Measurements from ENCODE around the gene MAZ.

Gene MAZ

GRCh38 chr16:29809031-29809747, 2.9 kb downstream of the MAZ start:
- TF ChIP-seq ZFP3 (CRISPR knock-in tag; IDR thresholded peaks at IDR 0.05) = no peak
- ATAC-seq = no peak

DNA sequence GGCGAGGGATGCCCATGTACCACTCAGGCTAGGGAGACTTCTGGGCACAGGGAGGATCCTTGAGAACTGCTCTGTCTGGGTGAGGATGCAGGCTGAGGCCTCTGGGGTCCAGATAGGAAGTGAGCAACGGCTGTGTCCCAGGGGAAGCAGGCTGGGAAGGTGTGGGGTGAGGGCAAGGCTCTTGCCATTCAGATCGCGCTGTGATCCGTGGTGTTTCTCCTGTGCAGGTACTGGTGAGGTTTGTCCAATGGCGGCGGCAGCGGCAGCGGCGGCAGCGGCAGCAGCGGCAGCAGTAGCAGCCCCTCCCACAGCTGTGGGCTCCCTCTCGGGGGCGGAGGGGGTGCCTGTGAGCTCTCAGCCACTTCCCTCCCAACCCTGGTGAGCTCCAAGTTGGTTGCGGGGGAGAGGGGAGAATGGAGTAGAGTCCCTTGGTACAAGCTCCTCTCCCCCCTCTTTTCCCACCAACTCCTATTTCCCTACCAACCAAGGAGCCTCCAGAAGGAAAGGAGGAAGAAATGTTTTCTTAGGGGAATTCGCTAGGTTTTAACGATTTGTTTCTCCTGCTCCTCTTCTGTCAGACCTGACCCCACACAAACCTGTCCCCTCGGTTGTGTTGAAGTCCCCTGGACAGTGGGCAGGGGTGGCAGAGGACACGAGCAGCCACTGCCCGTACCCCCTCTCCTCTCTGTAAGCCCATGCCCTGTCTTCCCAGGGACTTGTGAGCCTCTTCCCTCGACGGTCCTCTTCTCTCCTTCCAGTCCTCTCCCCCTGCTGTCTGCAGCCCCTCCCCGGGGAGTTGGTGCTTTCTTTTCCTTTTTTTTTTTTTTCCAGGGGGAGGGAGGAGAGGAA, 3.7 kb downstream of the MAZ start:
- TF ChIP-seq ZNF8 (CRISPR knock-in tag; IDR thresholded peaks at IDR 0.05) = no peak
- TF ChIP-seq ISL1 (CRISPR knock-in tag; IDR thresholded peaks at IDR 0.05) = no peak
- no peak for TF ChIP-seq ARNTL (CRISPR knock-in tag; IDR thresholded peaks at IDR 0.05; ENCODE audit: borderline replicate concordance, low read depth)
- TF ChIP-seq, protein P1, sequence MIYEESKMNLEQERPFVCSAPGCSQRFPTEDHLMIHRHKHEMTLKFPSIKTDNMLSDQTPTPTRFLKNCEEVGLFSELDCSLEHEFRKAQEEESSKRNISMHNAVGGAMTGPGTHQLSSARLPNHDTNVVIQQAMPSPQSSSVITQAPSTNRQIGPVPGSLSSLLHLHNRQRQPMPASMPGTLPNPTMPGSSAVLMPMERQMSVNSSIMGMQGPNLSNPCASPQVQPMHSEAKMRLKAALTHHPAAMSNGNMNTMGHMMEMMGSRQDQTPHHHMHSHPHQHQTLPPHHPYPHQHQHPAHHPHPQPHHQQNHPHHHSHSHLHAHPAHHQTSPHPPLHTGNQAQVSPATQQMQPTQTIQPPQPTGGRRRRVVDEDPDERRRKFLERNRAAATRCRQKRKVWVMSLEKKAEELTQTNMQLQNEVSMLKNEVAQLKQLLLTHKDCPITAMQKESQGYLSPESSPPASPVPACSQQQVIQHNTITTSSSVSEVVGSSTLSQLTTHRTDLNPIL (CRISPR knock-in tag; IDR thresholded peaks at IDR 0.05; ENCODE audit: low read depth) = no peak
- ATAC-seq = no peak

DNA sequence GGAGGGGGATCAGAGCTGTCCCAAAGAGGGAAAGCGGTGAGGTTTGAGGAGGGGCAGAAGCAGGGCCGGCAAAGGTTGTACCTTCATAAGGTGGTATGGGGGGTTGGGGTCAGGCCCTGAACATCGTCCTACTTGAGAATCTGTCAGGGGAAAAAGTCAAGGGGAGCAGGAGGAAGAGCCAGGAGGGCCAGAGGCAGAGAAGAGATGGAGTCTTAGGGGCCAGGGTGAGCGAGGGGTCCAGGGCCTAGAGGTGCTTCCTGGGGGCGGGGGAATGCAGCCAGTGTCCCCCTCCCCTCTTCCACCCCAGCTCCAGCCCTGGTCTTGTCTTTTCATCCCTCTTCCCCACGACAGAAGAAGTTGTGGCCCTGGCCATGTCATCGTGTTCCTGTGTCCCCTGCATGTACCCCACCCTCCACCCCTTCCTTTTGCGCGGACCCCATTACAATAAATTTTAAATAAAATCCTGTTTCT, 4.4 kb downstream of the MAZ start:
- ATAC-seq = no peak
- TF ChIP-seq, protein P2, sequence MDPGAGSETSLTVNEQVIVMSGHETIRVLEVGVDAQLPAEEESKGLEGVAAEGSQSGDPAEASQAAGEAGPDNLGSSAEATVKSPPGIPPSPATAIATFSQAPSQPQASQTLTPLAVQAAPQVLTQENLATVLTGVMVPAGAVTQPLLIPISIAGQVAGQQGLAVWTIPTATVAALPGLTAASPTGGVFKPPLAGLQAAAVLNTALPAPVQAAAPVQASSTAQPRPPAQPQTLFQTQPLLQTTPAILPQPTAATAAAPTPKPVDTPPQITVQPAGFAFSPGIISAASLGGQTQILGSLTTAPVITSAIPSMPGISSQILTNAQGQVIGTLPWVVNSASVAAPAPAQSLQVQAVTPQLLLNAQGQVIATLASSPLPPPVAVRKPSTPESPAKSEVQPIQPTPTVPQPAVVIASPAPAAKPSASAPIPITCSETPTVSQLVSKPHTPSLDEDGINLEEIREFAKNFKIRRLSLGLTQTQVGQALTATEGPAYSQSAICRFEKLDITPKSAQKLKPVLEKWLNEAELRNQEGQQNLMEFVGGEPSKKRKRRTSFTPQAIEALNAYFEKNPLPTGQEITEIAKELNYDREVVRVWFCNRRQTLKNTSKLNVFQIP (CRISPR knock-in tag; IDR thresholded peaks at IDR 0.05; ENCODE audit: borderline replicate concordance, low read depth) = no peak
- TF ChIP-seq GLIS3 (CRISPR knock-in tag; IDR thresholded peaks at IDR 0.05) (no peak), BACH2 (CRISPR knock-in tag; IDR thresholded peaks at IDR 0.05; ENCODE audit: borderline replicate concordance) (no peak), RARB (CRISPR knock-in tag; IDR thresholded peaks at IDR 0.05) (no peak)

- TF ChIP-seq ZNF8 (CRISPR knock-in tag; IDR thresholded peaks at IDR 0.05) (no peak), ZC3H10 (CRISPR knock-in tag; IDR thresholded peaks at IDR 0.05) (no peak), TCF4 (CRISPR knock-in tag; IDR thresholded peaks at IDR 0.05; ENCODE audit: borderline replicate concordance) (no peak), ZNF70 (CRISPR knock-in tag; IDR thresholded peaks at IDR 0.05) (no peak), PPARA (CRISPR knock-in tag; IDR thresholded peaks at IDR 0.05; ENCODE audit: borderline replicate concordance) (no peak), ZFP3 (CRISPR knock-in tag; IDR thresholded peaks at IDR 0.05) (no peak), BACH2 (CRISPR knock-in tag; IDR thresholded peaks at IDR 0.05; ENCODE audit: borderline replicate concordance) (no peak), TSHZ2 (CRISPR knock-in tag; IDR thresholded peaks at IDR 0.05) (peak; percentile 39; the same call in 1 of the 2 replicates), ZNF565 (CRISPR knock-in tag; conservative IDR thresholded peaks at IDR 0.05; ENCODE audit: low read depth) (no peak)
- peak; percentile 82 for ATAC-seq
These were observed 5.0 kb downstream of the MAZ start for GRCh38 chr16:29811170-29811895.

DNA sequence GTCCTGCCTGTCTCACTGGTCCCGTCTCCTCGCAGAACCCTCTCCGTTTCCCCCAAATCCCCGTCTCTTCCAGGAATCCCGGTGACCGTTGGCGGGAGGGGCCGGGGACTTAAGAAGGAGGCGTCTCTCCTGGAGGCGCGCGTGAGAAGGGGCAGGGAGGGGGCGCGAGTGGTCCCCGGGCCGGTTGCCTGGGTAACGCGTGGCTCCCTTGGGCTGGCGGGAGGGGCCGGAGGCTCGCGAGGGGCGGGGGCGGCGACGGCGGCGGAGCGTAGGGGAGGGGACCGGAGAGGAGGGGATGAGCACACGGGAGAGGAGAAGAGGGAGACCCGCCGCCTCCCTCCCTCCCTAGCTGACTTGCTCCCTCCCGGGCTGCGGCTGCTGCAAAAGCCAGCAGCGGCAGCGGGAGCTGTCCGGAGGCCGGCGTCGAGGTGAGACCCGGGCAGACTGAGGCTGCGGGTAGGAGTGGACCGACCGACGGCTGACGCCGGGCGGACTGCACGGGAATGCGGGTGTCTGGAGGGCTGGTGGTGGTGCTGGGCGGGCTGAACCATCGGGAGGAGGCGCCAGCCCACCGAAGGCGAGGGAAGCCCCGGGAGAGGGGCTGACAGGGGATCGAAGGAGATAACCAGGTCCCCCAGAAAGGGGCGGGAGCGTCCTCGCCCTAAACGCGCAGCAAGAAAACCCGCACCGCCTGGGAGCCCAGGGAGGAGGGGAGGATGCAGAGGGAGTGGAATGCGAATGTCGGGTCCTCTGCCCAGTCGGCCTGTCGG, 5.8 kb downstream of the MAZ start, which contains the start of gene PRRT2:
Gene PRRT2 (plus strand): TSS at position 298 of the 770 bp plus-strand sequence. CDS start 862 bp downstream, outside the sequence.
- peak; percentile 15 for ATAC-seq
- TF ChIP-seq RARB (CRISPR knock-in tag; IDR thresholded peaks at IDR 0.05) = no peak
- no peak for TF ChIP-seq ZNF70 (CRISPR knock-in tag; IDR thresholded peaks at IDR 0.05)
- TF ChIP-seq ZNF8 (CRISPR knock-in tag; IDR thresholded peaks at IDR 0.05) = no peak
- no peak for TF ChIP-seq ISL1 (CRISPR knock-in tag; IDR thresholded peaks at IDR 0.05)
- TF ChIP-seq GLIS3 (CRISPR knock-in tag; IDR thresholded peaks at IDR 0.05) = no peak
- TF ChIP-seq PATZ1 (CRISPR knock-in tag; IDR thresholded peaks at IDR 0.05; ENCODE audit: borderline replicate concordance) = no peak
- TF ChIP-seq CSDC2 (CRISPR knock-in tag; IDR thresholded peaks at IDR 0.05) = no peak
- no peak for TF ChIP-seq PPARA (CRISPR knock-in tag; IDR thresholded peaks at IDR 0.05; ENCODE audit: borderline replicate concordance)
- TF ChIP-seq, protein P3, sequence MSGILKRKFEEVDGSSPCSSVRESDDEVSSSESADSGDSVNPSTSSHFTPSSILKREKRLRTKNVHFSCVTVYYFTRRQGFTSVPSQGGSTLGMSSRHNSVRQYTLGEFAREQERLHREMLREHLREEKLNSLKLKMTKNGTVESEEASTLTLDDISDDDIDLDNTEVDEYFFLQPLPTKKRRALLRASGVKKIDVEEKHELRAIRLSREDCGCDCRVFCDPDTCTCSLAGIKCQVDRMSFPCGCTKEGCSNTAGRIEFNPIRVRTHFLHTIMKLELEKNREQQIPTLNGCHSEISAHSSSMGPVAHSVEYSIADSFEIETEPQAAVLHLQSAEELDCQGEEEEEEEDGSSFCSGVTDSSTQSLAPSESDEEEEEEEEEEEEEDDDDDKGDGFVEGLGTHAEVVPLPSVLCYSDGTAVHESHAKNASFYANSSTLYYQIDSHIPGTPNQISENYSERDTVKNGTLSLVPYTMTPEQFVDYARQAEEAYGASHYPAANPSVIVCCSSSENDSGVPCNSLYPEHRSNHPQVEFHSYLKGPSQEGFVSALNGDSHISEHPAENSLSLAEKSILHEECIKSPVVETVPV (CRISPR knock-in tag; IDR thresholded peaks at IDR 0.05) = no peak
- TF ChIP-seq ZFP3 (CRISPR knock-in tag; IDR thresholded peaks at IDR 0.05) = no peak
- no peak for TF ChIP-seq TCF4 (CRISPR knock-in tag; IDR thresholded peaks at IDR 0.05; ENCODE audit: borderline replicate concordance)
